ENCODE measurements around the gene VSIG10L.

VSIG10L gene

GRCh38 chr19:51337861-51338562 lies 3.9 kb downstream of the VSIG10L start:
- no peak for DNase-seq

GRCh38 chr19:51337141-51337860 lies 4.6 kb downstream of the VSIG10L start:
- no peak for DNase-seq

DNA sequence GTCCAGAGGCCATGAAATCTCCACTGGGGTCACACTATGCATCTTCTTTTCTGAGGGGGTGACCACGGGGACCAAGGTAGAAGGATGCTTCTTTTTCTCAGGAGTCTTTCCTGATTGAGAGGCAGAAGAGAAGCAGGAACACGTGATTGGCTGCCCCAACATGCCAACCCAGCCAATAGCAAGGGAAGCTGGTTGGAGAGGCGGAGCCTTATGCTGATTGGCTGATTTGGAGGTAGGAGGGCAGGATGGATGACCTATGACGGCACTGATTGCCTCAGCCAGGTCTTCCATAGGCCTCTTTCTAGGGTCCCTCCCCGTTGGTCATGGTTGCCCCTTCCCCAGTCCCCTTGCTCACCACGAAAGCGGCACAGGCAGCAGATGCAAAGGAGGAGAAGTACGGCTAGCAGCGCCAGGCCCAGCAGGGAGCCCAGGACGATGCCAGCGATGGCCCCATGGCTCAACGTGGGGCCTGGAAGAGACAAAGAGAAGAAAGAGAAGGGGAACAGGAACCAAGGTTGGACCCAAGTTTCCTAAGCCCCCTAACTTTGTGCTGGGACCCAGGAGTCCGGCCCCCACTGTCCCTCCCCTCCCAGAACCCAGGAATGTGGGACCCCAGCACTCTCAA lies 8.0 kb downstream of the VSIG10L start:
- DNase-seq: no peak

DNA sequence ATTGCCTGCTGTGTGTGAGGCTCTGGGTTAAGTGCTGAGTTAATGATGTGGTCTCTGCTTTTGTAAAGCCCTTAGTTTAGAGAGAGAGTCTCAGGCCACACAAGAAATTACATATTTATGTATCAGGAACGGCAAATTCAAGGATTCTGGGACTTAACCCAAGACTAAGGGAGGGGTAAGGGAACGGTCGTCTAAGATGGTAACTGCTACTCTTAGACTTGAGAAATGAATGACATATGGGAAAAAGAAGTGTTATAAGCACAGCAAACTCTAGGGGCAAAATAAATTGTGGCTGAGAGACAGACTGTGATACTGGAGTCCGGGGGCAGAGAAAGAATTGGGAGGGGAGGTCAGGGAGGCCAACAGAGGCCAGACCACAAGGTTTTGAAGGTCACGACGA lies 10.2 kb downstream of the VSIG10L start:
- DNase-seq: no peak

GRCh38 chr19:51331193-51331592 lies 10.7 kb downstream of the VSIG10L start:
- DNase-seq: no peak

DNA sequence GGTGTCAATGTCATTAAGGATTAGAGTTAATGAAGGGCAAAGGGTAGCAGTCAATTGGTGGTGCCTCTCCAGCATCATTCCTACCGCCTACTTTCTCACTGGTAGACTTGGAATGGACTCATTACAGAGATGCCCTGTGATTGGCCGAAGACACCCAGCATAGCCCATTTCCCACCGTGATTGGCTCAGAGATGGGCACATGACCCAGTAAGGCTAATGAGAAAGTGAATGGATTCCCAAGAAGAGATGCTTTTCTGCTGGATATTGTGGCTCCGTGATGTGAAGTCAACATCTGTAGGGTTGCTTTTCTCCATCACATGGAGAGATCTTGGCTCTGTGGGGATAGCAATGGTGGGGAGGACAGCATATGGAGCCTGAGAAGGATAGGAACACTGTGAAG lies 11.6 kb downstream of the VSIG10L start:
- DNase-seq: no peak

DNA sequence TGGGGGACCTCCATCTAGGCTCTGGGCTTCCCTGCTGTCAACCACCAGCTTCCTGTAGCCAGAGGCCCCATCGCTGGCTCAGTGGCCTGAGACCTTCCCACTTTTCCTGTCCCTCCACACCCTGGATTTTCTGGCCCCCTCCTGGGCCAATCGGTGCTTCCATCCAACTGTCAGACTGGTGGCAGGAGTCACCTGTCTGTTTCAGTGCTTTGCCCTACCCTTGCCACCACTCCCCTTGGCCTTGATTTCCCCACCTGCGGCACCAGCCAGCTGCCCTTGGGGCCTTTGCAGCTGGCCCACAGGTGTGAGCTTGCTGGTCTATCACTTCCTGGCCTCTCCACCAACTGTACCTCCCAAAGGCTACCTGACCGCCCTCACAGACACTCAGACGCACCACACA lies 12.5 kb downstream of the VSIG10L start:
- DNase-seq: no peak

GRCh38 chr19:51327066-51328001 lies 14.6 kb downstream of the VSIG10L start:
- DNase-seq: peak; percentile 27

GRCh38 chr19:51326216-51327065 lies 15.5 kb downstream of the VSIG10L start:
- no peak for DNase-seq

- no peak for DNase-seq
Measured at GRCh38 chr19:51325161-51325976, 16.6 kb downstream of the VSIG10L start.

GRCh38 chr19:51324167-51324481 lies 17.8 kb downstream of the VSIG10L start:
- DNase-seq: no peak

- DNase-seq: no peak
Measured at GRCh38 chr19:51323481-51324166, 18.3 kb downstream of the VSIG10L start.

- DNase-seq: no peak
Measured at GRCh38 chr19:51321799-51322198, 20.1 kb downstream of the VSIG10L start.

DNA sequence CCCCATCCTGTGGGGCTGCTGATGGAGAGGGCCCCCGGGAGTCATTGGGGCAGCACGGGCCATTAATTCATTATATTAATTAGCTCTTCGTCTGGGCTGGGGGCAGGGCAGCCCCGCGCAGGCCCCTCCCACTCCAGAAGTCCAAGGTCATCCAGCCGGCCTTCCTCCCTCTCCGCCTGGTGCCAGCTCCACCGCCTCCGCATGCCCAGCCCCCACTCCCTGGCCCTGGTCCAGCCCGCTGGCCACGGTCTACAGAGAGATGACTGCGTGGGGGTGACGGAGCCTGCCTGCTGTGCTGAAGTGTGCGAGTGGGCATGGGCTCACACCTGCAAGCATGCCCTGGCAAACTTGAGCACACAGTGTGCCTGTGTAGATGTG lies 21.7 kb downstream of the VSIG10L start:
- no peak for DNase-seq

- no peak for DNase-seq
Measured at GRCh38 chr19:51319649-51320279, 22.2 kb downstream of the VSIG10L start.

DNA sequence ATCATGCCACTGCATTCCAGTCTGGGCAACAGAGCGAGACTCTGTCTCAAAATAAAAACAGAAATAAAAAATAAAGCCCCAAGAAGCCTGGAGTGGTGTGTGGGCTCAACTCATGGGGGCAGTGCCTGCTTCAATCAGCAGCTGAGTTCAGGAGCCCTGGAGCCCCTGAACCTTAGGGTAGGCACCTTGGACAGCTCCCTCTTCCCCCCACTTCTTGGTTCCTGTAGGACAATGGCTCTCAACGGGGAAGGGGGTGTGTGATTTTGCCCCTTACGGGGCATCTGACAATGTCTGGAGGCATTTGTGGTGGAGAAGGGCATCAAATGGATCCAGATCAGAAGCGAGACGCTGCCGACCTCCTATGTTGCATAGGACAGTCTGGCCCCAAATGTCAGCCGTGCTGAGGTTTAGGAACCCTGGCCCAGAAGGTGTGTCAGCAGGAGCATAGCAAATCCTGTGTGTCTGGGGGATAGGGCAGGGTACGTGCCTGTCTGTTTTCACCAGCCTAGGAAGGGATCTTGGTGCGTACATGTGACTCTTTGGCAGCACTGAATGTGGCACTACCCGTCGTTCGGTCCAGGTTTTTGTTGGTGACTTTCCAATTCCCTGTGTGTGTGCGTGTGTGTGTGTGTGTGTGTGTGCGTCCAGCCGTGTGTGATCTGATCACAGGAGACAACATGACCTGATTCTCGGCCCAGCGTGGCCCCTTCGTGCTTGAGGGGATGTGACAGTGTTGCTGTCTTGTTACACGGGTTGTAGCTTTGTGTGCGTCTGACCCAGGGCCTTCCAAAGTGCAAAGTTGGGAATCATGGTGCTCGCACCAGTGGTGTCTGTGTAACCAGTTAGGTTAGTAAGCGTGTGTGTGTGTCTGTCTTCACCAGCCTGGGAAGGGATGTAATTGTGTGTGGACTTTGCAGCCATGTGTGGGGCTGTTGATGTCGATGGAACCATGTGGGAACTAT lies 23.0 kb downstream of the VSIG10L start:
- DNase-seq: no peak

DNA sequence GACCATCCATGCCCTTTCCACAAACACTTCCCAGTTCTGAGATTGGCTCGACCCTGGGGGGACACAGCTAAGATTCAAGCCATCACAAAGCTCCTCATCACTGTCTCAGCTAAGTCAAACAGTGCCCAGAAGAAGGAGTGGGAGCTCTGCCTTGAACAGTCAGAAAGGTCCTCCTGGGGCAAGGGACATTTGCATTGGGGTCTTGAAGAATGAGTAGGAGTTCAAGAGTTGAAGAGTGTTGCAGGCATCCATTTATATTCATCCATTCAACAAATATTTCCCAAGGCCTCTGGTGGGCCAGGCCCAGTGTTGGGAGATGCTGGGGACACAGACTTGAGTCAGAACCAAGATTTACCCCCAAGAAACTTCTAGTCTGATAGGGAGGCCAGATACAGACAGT lies 24.0 kb downstream of the VSIG10L start:
- no peak for DNase-seq

GRCh38 chr19:51317376-51317775 lies 24.6 kb downstream of the VSIG10L start:
- DNase-seq: no peak

- no peak for DNase-seq
Measured at GRCh38 chr19:51316688-51317087, 25.3 kb downstream of the VSIG10L start.
